HL-60 (cell line): ENCODE results near the gene MAP4K4.
A peak's percentile ranks its signal among the peaks of the same experiment; 100 is the strongest.

ENCODE experiments used
- DNase-seq, 2 experiments: peaks; one replicate each; pipeline ENCODE4 v3.0.0-alpha.2; 2010 to 2020; ENCODE audit warnings: low read depth in 1 of 2, low spot score in 1 of 2
- H3K27ac ChIP-seq: fragments of 250-450 bp; sonication (Bioruptor Pico); replicated peaks from 2 replicates; pipeline ENCODE4 v1.5.1; 2020; ENCODE audit warnings: mild to moderate bottlenecking, moderate library complexity
- H3K27me3 ChIP-seq: fragments of 250-450 bp; sonication (Bioruptor Pico); 2 replicates; pipeline ENCODE4 v1.5.1; 2021; ENCODE audit warnings: mild to moderate bottlenecking, moderate library complexity; ENCODE audit not compliant: insufficient read depth, poor library complexity, severe bottlenecking
- H3K4me3 ChIP-seq: replicated peaks from 2 replicates; pipeline ENCODE4 v1.5.1; 2011; ENCODE audit warnings: mild to moderate bottlenecking, control low read depth, low read length; ENCODE audit not compliant: insufficient read depth
- CTCF ChIP-seq: IDR thresholded peaks from one replicate; pipeline ENCODE4 v1.5.1; 2011; ENCODE audit warnings: low read length, control low read depth, inconsistent platforms; ENCODE audit not compliant: insufficient read depth
- GABPA ChIP-seq: IDR thresholded peaks from 2 replicates; pipeline ENCODE4 v1.6.1; 2012; ENCODE audit warnings: low read depth
- POLR2AphosphoS5 ChIP-seq: IDR thresholded peaks from 2 replicates; pipeline ENCODE4 v1.6.1; 2012; ENCODE audit warnings: low read depth
- REST ChIP-seq: IDR thresholded peaks from 2 replicates; pipeline ENCODE4 v1.6.1; 2012; ENCODE audit warnings: low read depth; ENCODE audit not compliant: insufficient replicate concordance
- SPI1 ChIP-seq: IDR thresholded peaks from 2 replicates; pipeline ENCODE4 v1.6.1; 2012; ENCODE audit warnings: low read depth, mild to moderate bottlenecking, borderline replicate concordance

MAP4K4 gene

GRCh38 chr2:101677658-101678057 lies 19.8 kb upstream of the MAP4K4 start:
- H3K27me3 ChIP-seq = no peaks in the 10 kb centered on the region
- no peak overlapping the region for H3K27ac ChIP-seq
- no peak for DNase-seq
- no peak overlapping the region for H3K4me3 ChIP-seq
- TF ChIP-seq SPI1 = peak; percentile 79
- TF ChIP-seq REST = no peak
- TF ChIP-seq CTCF = no peak
- TF ChIP-seq GABPA = no peak
- no peak for TF ChIP-seq POLR2AphosphoS5

- no peak overlapping the region for H3K27ac ChIP-seq
- H3K4me3 ChIP-seq = no peak overlapping the region
- no peaks in the 10 kb centered on the region for H3K27me3 ChIP-seq
- no peak for DNase-seq
- no peak for TF ChIP-seq CTCF
- no peak for TF ChIP-seq POLR2AphosphoS5
Measured at GRCh38 chr2:101678379-101678778, 19.1 kb upstream of the MAP4K4 start.

GRCh38 chr2:101679037-101679726 lies 18.3 kb upstream of the MAP4K4 start:
- no peak for DNase-seq
- no peaks in the 10 kb centered on the region for H3K27me3 ChIP-seq
- H3K27ac ChIP-seq = no peak overlapping the region
- TF ChIP-seq GABPA = no peak
- no peak for TF ChIP-seq SPI1
- no peak for TF ChIP-seq POLR2AphosphoS5
- TF ChIP-seq REST = no peak
- no peak overlapping the region for H3K4me3 ChIP-seq

GRCh38 chr2:101679801-101680487 lies 17.6 kb upstream of the MAP4K4 start:
- TF ChIP-seq CTCF (no peak), POLR2AphosphoS5 (no peak), REST (no peak), SPI1 (no peak), GABPA (no peak)

More at GRCh38 chr2:101679801-101680487, 17.6 kb upstream of the MAP4K4 start:
- Histone ChIP-seq H3K4me3 (no peak overlapping the region), H3K27me3 (no peaks in the 10 kb centered on the region), H3K27ac (no peak overlapping the region)
- DNase-seq = no peak
